Uterus (tissue), 2 donors: ENCODE results near the gene RGS6.

Source experiments
- CTCF ChIP-seq, 4 experiments: fragments of 200-600 bp in 2 of 4; fragments of 450-650 bp in 2 of 4; sonication (generic) in 2 of 4; IDR thresholded peaks; one replicate each; pipeline ENCODE4 v1.5.1; 2016 to 2019; ENCODE audit warnings: antibody characterized with exemption in 4 of 4, mild to moderate bottlenecking in 2 of 4, moderate library complexity in 1 of 4
- POLR2A ChIP-seq, 2 donors: fragments of 450-650 bp; IDR thresholded peaks; one replicate each; pipeline ENCODE4 v1.6.1; 2016; ENCODE audit warnings: antibody characterized with exemption in 2 of 2, mild to moderate bottlenecking in 1 of 2, moderate library complexity in 1 of 2

- TF ChIP-seq CTCF (IDR thresholded peaks at IDR 0.05) (no peak), POLR2A (IDR thresholded peaks at IDR 0.05) (no peak)
Observed at GRCh38 chr14:72466325-72466724, 534.1 kb downstream of the RGS6 start.
